CD14-positive monocyte (primary cell): ENCODE measurements around the gene VSIG10L2. TPM values are rescaled to one million over a fixed set of nuclear protein-coding genes. Genes with fewer than 3 reads are reported as not detected.

Experiments
- DNase-seq, 3 donors: peaks; one replicate each; pipeline ENCODE4 v3.0.0-alpha.2; 2011 to 2022
- H2AFZ ChIP-seq: 2 replicates; pipeline ENCODE4 v1.6.0; 2012; ENCODE audit warnings: mild to moderate bottlenecking, low read depth, low read length, inconsistent platforms; ENCODE audit not compliant: insufficient read depth, poor library complexity, severe bottlenecking
- H3K27ac ChIP-seq, 2 donors: 1 replicate in 1 of 2; 2 replicates in 1 of 2; pipeline ENCODE4 v1.5.1; 2012 to 2013; ENCODE audit warnings: low read length in 2 of 2, control low read depth in 1 of 2, inconsistent platforms in 1 of 2, low read depth in 1 of 2, mild to moderate bottlenecking in 1 of 2
- H3K27me3 ChIP-seq, 2 donors: one replicate each; pipeline versions ENCODE4 v1.6.0 to v1.6.1; 2011 to 2013; ENCODE audit warnings: low read length in 2 of 2; ENCODE audit not compliant: control insufficient read depth in 2 of 2, insufficient read depth in 2 of 2
- H3K36me3 ChIP-seq, 2 donors: replicated peaks in 1 of 2; 1 replicate in 1 of 2; 2 replicates in 1 of 2; pipeline versions ENCODE4 v1.5.1 to v1.6.1; 2012 to 2013; ENCODE audit warnings: low read length in 2 of 2, control low read depth in 1 of 2, inconsistent platforms in 1 of 2, mild to moderate bottlenecking in 1 of 2; ENCODE audit not compliant: insufficient read depth in 2 of 2, control insufficient read depth in 1 of 2
- H3K4me1 ChIP-seq, 2 donors: 1 replicate in 1 of 2; 2 replicates in 1 of 2; pipeline versions ENCODE4 v1.5.1 to v1.6.1; 2012 to 2013; ENCODE audit warnings: low read length in 2 of 2, control low read depth in 1 of 2, inconsistent platforms in 1 of 2, mild to moderate bottlenecking in 1 of 2, moderate library complexity in 1 of 2; ENCODE audit not compliant: insufficient read depth in 2 of 2, control insufficient read depth in 1 of 2
- H3K4me2 ChIP-seq: replicated peaks from 2 replicates; pipeline ENCODE3; 2012; ENCODE audit warnings: low read length, moderate library complexity, mild to moderate bottlenecking; ENCODE audit not compliant: poor library complexity, severe bottlenecking; ENCODE audit errors: extremely low read depth
- H3K4me3 ChIP-seq, 3 experiments: fragments of 200-600 bp in 1 of 3; sonication (generic) in 1 of 3; replicated peaks in 1 of 3; 1 replicate in 2 of 3; 2 replicates in 1 of 3; pipeline ENCODE4 v1.5.1; 2011 to 2013; ENCODE audit warnings: low read length in 3 of 3, mild to moderate bottlenecking in 3 of 3, control low read depth in 2 of 3, low read depth in 2 of 3, inconsistent platforms in 1 of 3, moderate library complexity in 1 of 3
- H3K79me2 ChIP-seq: 2 replicates; pipeline ENCODE4 v1.6.0; 2012; ENCODE audit warnings: mild to moderate bottlenecking, control low read depth, inconsistent platforms, low read length, moderate library complexity; ENCODE audit not compliant: insufficient read depth
- H3K9ac ChIP-seq: 2 replicates; pipeline ENCODE4 v1.6.0; 2017; ENCODE audit warnings: low read length, mild to moderate bottlenecking; ENCODE audit not compliant: insufficient read depth, poor library complexity, severe bottlenecking
- H3K9me3 ChIP-seq, 2 donors: replicated peaks in 1 of 2; 1 replicate in 1 of 2; 2 replicates in 1 of 2; pipeline versions ENCODE4 v1.5.1 to v1.6.1; 2012 to 2013; ENCODE audit warnings: low read length in 2 of 2, control low read depth in 1 of 2; ENCODE audit not compliant: control insufficient read depth in 1 of 2, insufficient read depth in 1 of 2
- H4K20me1 ChIP-seq: 2 replicates; pipeline ENCODE4 v1.6.0; 2012; ENCODE audit warnings: mild to moderate bottlenecking, low read length, control low read depth, moderate library complexity; ENCODE audit not compliant: insufficient read depth
- H3K27ac Mint-ChIP-seq, 7 donors: one replicate each; pipeline ENCODE4 v1.8.0; 2020; ENCODE audit warnings: mild to moderate bottlenecking in 7 of 7, mixed read lengths in 7 of 7, moderate library complexity in 6 of 7, inconsistent platforms in 2 of 7
- H3K27me3 Mint-ChIP-seq, 3 donors: one replicate each; pipeline ENCODE4 v1.8.0; 2021 to 2022; ENCODE audit warnings: low read depth in 3 of 3, mild to moderate bottlenecking in 3 of 3, mixed read lengths in 3 of 3, moderate library complexity in 3 of 3, inconsistent platforms in 1 of 3
- H3K36me3 Mint-ChIP-seq, 2 donors: one replicate each; pipeline ENCODE4 v1.8.0; 2020; ENCODE audit warnings: mixed read lengths in 2 of 2, inconsistent platforms in 1 of 2, mild to moderate bottlenecking in 1 of 2
- H3K4me1 Mint-ChIP-seq: one replicate; pipeline ENCODE4 v1.8.0; 2020; ENCODE audit warnings: mild to moderate bottlenecking, mixed read lengths
- H3K4me3 Mint-ChIP-seq, 2 donors: one replicate each; pipeline ENCODE4 v1.8.0; 2020; ENCODE audit warnings: mild to moderate bottlenecking in 2 of 2, mixed read lengths in 2 of 2, moderate library complexity in 1 of 2
- H3K9me3 Mint-ChIP-seq, 7 donors: one replicate each; pipeline ENCODE4 v1.8.0; 2020 to 2022; ENCODE audit warnings: mixed read lengths in 7 of 7, mild to moderate bottlenecking in 6 of 7, moderate library complexity in 6 of 7, inconsistent platforms in 2 of 7
- CTCF ChIP-seq: fragments of 200-600 bp; IDR thresholded peaks from one replicate; pipeline ENCODE4 v1.8.0; 2022; ENCODE audit warnings: antibody characterized with exemption, mild to moderate bottlenecking
- WGBS: methylation state at CpG from one replicate; pipeline ENCODE4 v1.1.5; 2013; ENCODE audit warnings: missing lambda C conversion rate; ENCODE audit not compliant: insufficient coverage; 5-methylcytosine and 5-hydroxymethylcytosine counted together
- intact Hi-C, 2 donors: fragments of 100-400 bp; cut with micrococcal nuclease; formaldehyde crosslinking; loops; one replicate each; pipeline versions ENCODE4 v1.15.0 to v1.15.1; 2023
- polyA plus RNA-seq, 3 donors: library from polyadenylated mRNA; depleted of rRNA in 1 of 3; unstranded in 2 of 3; stranded (reverse) in 1 of 3; fragments of 300-500 nt in 2 of 3; fragments of >200 nt in 1 of 3; fragmentation: Illumina TruSeq in 2 of 3; gene quantifications; 1 replicate in 2 of 3; 2 replicates in 1 of 3; pipeline ENCODE4 v1.2.3, GENCODE V29; 2012 to 2021

VSIG10L2 gene
- polyA plus RNA-seq, 3 donors, result not detected

GRCh38 chr11:125978181-125978716 lies 32.4 kb downstream of the VSIG10L2 start:
- no peaks in the 10 kb centered on the region for H3K27me3 ChIP-seq
- no peak for DNase-seq
- no peaks in the 10 kb centered on the region for H3K4me1 ChIP-seq
- peaks cover 8% of the 10 kb centered on the region for H3K4me1 Mint-ChIP-seq
- H3K27ac ChIP-seq, result no peak overlapping the region
- no peaks in the 10 kb centered on the region for H3K36me3 ChIP-seq
- H4K20me1 ChIP-seq, result no peaks in the 10 kb centered on the region
- no peak overlapping the region for H3K27ac Mint-ChIP-seq
- H3K9me3 ChIP-seq, result no peaks in the 10 kb centered on the region
- no peaks in the 10 kb centered on the region for H3K36me3 Mint-ChIP-seq
- H3K4me2 ChIP-seq, result no peak overlapping the region
- no peak overlapping the region for H3K9ac ChIP-seq
- intact Hi-C loops, result no loop called here
- H3K9me3 Mint-ChIP-seq, result no peaks in the 10 kb centered on the region
- no peak overlapping the region for H3K4me3 ChIP-seq
- no peak overlapping the region for H3K4me3 Mint-ChIP-seq
- no peak for TF ChIP-seq CTCF
- no peak overlapping the region for H2AFZ ChIP-seq
- H3K79me2 ChIP-seq, result no peaks in the 10 kb centered on the region
- no CpG with 5 or more reads among the region's 6 CpGs for WGBS
- peaks cover 0 to 8% (median 1%) of the 10 kb centered on the region in 3 donors for H3K27me3 Mint-ChIP-seq

- no peak overlapping the region for H3K4me3 Mint-ChIP-seq
- DNase-seq, result no peak
- no peaks in the 10 kb centered on the region for H4K20me1 ChIP-seq
Measured at GRCh38 chr11:125978778-125979407, 33.0 kb downstream of the VSIG10L2 start.

More at GRCh38 chr11:125978778-125979407, 33.0 kb downstream of the VSIG10L2 start:
- H3K9me3 ChIP-seq, result no peaks in the 10 kb centered on the region
- no peak for TF ChIP-seq CTCF
- no peak overlapping the region for H3K4me2 ChIP-seq
- H3K9ac ChIP-seq, result no peak overlapping the region
- H3K4me1 ChIP-seq, result no peaks in the 10 kb centered on the region
- Mint-ChIP-seq H3K36me3 (no peaks in the 10 kb centered on the region), H3K27ac (no peak overlapping the region), H3K4me1 (peaks cover 8% of the 10 kb centered on the region), H3K27me3 (peaks cover 0 to 7% (median 1%) of the 10 kb centered on the region in 3 donors), H3K9me3 (no peaks in the 10 kb centered on the region)
- no peaks in the 10 kb centered on the region for H3K79me2 ChIP-seq
- intact Hi-C loops, result no loop called here
- no peaks in the 10 kb centered on the region for H3K36me3 ChIP-seq
- WGBS, result 80% methylated on average over 1 of the region's 3 CpGs
- H3K27me3 ChIP-seq, result no peaks in the 10 kb centered on the region
- H3K4me3 ChIP-seq, result no peak overlapping the region
- H2AFZ ChIP-seq, result no peak overlapping the region
- H3K27ac ChIP-seq, result no peak overlapping the region
